Breast epithelium (tissue), 3 donors: ENCODE measurements around the gene HBE1.

Source experiments
- CTCF ChIP-seq, 3 donors: fragments of 450-650 bp; IDR thresholded peaks; one replicate each; pipeline ENCODE4 v1.5.1; 2016 to 2017; ENCODE audit warnings: antibody characterized with exemption in 3 of 3, mild to moderate bottlenecking in 3 of 3, moderate library complexity in 3 of 3
- POLR2AphosphoS5 ChIP-seq, 3 donors: sonication (generic); formaldehyde crosslinking; IDR thresholded peaks; one replicate each; pipeline ENCODE4 v1.6.1; 2017; ENCODE audit warnings: antibody characterized with exemption in 3 of 3

GRCh38 chr11:5245155-5245554, 24.6 kb downstream of the HBE1 start:
- TF ChIP-seq CTCF (IDR thresholded peaks at IDR 0.05) = no peak
- TF ChIP-seq POLR2AphosphoS5 (IDR thresholded peaks at IDR 0.05) = no peak
